OCI-LY3 (cell line): ENCODE data around the gene TGM1.
"Not testable (repeated sequence)": the region's sequence is repeated elsewhere in the genome, so short reads cannot be mapped to it uniquely, and the experiment has no call there.

Experiments used
- H2AFZ ChIP-seq: fragments of 200-600, 300-600 bp; shearing (Covaris generic); 2 replicates; pipeline ENCODE4 v1.6.0; 2014; ENCODE audit warnings: antibody characterized with exemption, low read depth, low read length
- H3K27ac ChIP-seq: fragments of 200-600, 300-600 bp; sonication (generic); 2 replicates; pipeline ENCODE4 v1.5.1; 2014; ENCODE audit warnings: mild to moderate bottlenecking, low read length, moderate library complexity, mixed read lengths
- H3K27me3 ChIP-seq: fragments of 200-600, 300-600 bp; sonication (generic); 2 replicates; pipeline ENCODE4 v1.6.1; 2014; ENCODE audit warnings: low read depth, low read length, mixed read lengths
- H3K36me3 ChIP-seq: fragments of 200-600, 300-600 bp; sonication (generic); replicated peaks from 2 replicates; pipeline ENCODE3; 2014; ENCODE audit warnings: low read depth, low read length, mixed read lengths
- H3K4me1 ChIP-seq: fragments of 300-600, 200-600 bp; sonication (generic); 2 replicates; pipeline ENCODE4 v1.6.1; 2014; ENCODE audit warnings: low read length, mixed read lengths
- H3K4me2 ChIP-seq: fragments of 200-600, 300-600 bp; sonication (generic); 2 replicates; pipeline ENCODE4 v1.6.1; 2014; ENCODE audit warnings: low read length, mixed read lengths
- H3K4me3 ChIP-seq: fragments of 300-600, 200-600 bp; sonication (generic); 2 replicates; pipeline ENCODE4 v1.5.1; 2014; ENCODE audit warnings: antibody characterized with exemption, mild to moderate bottlenecking, low read length, moderate library complexity
- H3K79me2 ChIP-seq: fragments of 300-600, 200-600 bp; shearing (Covaris generic); 2 replicates; pipeline ENCODE4 v1.6.1; 2014; ENCODE audit warnings: mild to moderate bottlenecking, low read length, mixed read lengths
- H3K9ac ChIP-seq: fragments of 300-600, 200-600 bp; shearing (Covaris generic); 2 replicates; pipeline ENCODE4 v1.6.0; 2014; ENCODE audit warnings: mild to moderate bottlenecking, low read length, moderate library complexity
- H3K9me3 ChIP-seq: fragments of 200-600, 300-600 bp; shearing (Covaris generic); 2 replicates; pipeline ENCODE4 v1.6.1; 2014; ENCODE audit warnings: low read length, mixed read lengths; ENCODE audit not compliant: insufficient read depth
- H4K20me1 ChIP-seq: fragments of 200-600, 300-600 bp; sonication (generic); 2 replicates; pipeline ENCODE4 v1.6.1; 2016; ENCODE audit warnings: low read length, mixed read lengths; ENCODE audit not compliant: insufficient read depth
- EZH2phosphoT487 ChIP-seq: fragments of 200-600 bp; shearing (Covaris generic); IDR thresholded peaks from 2 replicates; pipeline ENCODE4 v1.6.1; 2018; ENCODE audit warnings: antibody characterized with exemption, mixed run types, low read depth
- TF ChIP-seq, protein P1 (sequence below): fragments of 200-600, 300-600 bp; sonication (generic); IDR thresholded peaks from 2 replicates; pipeline ENCODE4 v1.5.1; 2014; ENCODE audit warnings: antibody characterized with exemption, low read length, low read depth

TGM1 gene

DNA sequence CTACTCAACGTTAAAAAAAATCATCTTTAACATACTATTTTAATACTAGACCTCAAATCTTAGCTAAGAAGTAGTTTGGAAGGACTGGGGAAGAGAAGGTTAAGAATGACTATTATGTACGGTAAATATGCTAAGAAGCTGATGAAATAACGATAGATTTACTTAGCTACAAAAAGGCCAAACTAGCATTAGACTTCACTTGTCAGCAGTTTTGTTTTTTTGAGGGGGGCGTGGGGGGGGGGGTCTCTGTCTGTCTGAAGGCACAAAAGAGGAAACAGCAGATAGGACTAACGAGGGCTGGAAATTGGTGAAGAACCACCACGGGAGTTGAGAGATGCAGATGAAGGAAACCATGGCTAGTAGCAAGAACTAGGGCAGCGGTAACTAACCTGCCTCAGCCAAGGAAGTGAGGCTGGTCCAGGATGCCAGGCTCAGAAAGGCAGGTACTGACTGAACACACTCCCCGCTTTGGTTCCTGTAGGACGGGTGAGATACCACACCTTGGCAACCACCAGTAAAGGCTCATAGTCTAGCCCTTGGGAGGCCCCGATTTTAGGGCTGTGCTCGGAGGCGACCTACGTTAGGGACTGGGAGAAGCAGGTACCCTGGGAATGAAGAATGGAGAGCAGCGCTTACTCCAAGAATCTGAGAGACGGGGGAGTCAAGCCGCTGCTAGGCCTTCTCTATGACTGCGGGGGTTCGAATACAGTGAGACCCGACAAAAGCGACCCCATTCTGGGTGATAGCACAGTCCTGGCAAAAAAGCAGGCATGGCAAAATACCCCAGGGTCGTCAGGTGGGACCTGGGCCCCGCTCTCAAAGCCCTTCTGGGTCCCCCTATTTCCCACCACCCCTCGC lies 31.5 kb downstream of the TGM1 start:
- peak overlapping the region; percentile 75 for H3K9ac ChIP-seq
- 0 out of 2 replicates have a peak overlapping the region, but pooled peaks have one; percentile 93 for H2AFZ ChIP-seq
- H4K20me1 ChIP-seq = no peaks in the 10 kb centered on the region
- H3K27ac ChIP-seq = peak overlapping the region; percentile 75
- peak overlapping the region; percentile 83 for H3K4me3 ChIP-seq
- TF ChIP-seq, protein P1, sequence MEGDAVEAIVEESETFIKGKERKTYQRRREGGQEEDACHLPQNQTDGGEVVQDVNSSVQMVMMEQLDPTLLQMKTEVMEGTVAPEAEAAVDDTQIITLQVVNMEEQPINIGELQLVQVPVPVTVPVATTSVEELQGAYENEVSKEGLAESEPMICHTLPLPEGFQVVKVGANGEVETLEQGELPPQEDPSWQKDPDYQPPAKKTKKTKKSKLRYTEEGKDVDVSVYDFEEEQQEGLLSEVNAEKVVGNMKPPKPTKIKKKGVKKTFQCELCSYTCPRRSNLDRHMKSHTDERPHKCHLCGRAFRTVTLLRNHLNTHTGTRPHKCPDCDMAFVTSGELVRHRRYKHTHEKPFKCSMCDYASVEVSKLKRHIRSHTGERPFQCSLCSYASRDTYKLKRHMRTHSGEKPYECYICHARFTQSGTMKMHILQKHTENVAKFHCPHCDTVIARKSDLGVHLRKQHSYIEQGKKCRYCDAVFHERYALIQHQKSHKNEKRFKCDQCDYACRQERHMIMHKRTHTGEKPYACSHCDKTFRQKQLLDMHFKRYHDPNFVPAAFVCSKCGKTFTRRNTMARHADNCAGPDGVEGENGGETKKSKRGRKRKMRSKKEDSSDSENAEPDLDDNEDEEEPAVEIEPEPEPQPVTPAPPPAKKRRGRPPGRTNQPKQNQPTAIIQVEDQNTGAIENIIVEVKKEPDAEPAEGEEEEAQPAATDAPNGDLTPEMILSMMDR = no peak
- TF ChIP-seq EZH2phosphoT487 = no peak
- no peaks in the 10 kb centered on the region for H3K9me3 ChIP-seq
- peak overlapping the region; percentile 79 for H3K4me2 ChIP-seq
- peaks cover 13% of the 10 kb centered on the region for H3K4me1 ChIP-seq
- H3K79me2 ChIP-seq = peaks cover 47% of the 10 kb centered on the region
- peaks cover 8% of the 10 kb centered on the region for H3K36me3 ChIP-seq
- no peaks in the 10 kb centered on the region for H3K27me3 ChIP-seq

DNA sequence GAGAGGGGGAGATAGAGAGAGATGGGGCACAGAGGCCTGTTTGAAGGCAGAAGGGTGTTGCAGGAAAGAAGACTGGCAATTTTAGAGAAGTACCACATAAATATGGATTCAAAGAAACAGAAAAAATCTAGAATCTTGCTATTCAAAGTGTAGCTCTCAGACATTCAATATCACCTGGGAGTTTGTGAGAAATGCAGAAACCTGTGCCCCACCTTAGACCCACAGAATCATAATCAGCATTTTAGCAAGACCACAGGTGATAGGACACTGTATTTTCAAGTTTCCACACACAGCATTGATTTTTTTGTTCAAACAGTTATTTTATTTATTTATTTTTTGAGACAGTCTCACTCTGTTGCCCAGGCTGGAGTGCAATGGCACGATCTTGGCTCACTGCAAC lies 34.1 kb downstream of the TGM1 start:
- Histone ChIP-seq H3K27ac (no peak overlapping the region), H3K79me2 (peaks cover 67% of the 10 kb centered on the region), H3K4me1 (peaks cover 13% of the 10 kb centered on the region), H4K20me1 (no peaks in the 10 kb centered on the region), H3K9me3 (no peaks in the 10 kb centered on the region), H2AFZ (no peak overlapping the region), H3K27me3 (no peaks in the 10 kb centered on the region), H3K36me3 (peaks cover 4% of the 10 kb centered on the region), H3K4me3 (no peak overlapping the region), H3K4me2 (no peak overlapping the region), H3K9ac (no peak overlapping the region)
- no peak for TF ChIP-seq EZH2phosphoT487
- TF ChIP-seq, protein P1 = no peak

DNA sequence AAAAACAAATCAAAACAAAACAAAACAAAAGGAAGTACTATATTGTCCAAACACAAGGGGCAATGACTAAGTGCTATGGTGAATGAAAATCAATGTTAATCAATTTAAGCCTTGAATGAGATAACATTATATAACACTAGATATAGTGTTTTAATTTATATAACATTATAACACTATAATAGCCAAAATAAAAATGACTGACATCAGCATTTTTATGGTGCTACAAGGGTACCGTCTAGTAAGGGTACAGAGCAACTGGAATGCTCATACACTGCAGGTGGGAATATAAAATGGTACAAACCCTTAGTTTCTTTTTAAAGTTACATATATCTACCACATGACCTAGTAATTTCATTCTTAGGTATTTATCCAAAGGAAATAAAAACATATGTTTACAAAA lies 36.5 kb downstream of the TGM1 start:
- Histone ChIP-seq H3K36me3 (peaks cover 4% of the 10 kb centered on the region), H3K79me2 (peaks cover 65% of the 10 kb centered on the region), H3K4me3 (no peak overlapping the region), H4K20me1 (no peaks in the 10 kb centered on the region), H3K9me3 (no peaks in the 10 kb centered on the region), H3K4me1 (peaks cover 6% of the 10 kb centered on the region), H3K27me3 (no peaks in the 10 kb centered on the region), H3K27ac (no peak overlapping the region), H3K4me2 (no peak overlapping the region), H3K9ac (no peak overlapping the region), H2AFZ (no peak overlapping the region)
- TF ChIP-seq EZH2phosphoT487 = no peak
- TF ChIP-seq, protein P1 = no peak

DNA sequence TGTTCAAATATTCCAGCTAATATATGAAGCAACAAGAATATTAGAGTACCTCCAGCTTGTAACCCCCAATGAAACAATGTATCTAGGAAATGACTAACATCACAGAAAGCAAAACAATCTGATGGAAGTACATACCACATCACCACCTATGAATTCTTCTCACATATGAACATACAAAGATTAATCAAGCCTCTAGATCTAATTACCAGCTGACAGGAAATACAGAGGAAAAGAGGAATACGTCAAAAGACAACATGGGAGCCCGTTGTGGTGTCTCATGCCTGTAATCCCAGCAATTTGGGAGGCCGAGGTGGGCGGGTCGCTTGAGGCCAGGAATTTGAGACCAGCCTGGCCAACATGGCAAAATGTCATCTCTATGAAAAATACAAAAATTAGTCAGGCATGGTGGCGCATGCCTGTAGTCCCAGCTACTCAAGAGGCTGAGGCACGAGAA lies 38.3 kb downstream of the TGM1 start:
- H3K4me1 ChIP-seq = no peaks in the 10 kb centered on the region
- H4K20me1 ChIP-seq = no peaks in the 10 kb centered on the region
- H3K9me3 ChIP-seq = no peaks in the 10 kb centered on the region
- no peak overlapping the region for H3K9ac ChIP-seq
- no peak overlapping the region for H3K27ac ChIP-seq
- H3K79me2 ChIP-seq = peaks cover 62% of the 10 kb centered on the region
- H2AFZ ChIP-seq = no peak overlapping the region
- H3K4me2 ChIP-seq = no peak overlapping the region
- H3K36me3 ChIP-seq = peaks cover 4% of the 10 kb centered on the region
- no peak for TF ChIP-seq EZH2phosphoT487
- TF ChIP-seq, protein P1 = no peak
- H3K27me3 ChIP-seq = no peaks in the 10 kb centered on the region
- H3K4me3 ChIP-seq = no peak overlapping the region

DNA sequence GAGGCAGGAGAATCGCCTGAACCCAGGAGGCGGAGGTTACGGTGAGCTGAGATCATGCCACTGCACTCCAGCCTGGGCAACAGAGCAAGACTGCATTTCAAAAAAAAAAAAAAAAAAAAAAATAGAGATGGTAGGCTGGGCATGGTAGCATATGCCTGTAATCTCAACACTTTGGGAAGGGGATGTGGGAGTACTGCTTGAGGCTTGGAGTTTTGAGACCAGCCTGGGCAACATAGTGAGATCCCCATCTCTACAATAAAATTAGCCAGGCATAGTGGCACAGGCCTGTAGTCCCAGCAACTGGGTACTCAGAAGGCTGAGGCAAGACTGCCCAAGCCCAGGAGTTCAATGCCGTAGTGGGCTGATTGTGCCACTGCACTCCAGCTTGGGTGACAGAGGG lies 40.0 kb downstream of the TGM1 start:
- not testable (repeated sequence) for H4K20me1 ChIP-seq

More for the DNA sequence above, 40.0 kb downstream of the TGM1 start:
- not testable (repeated sequence) for H3K9me3 ChIP-seq, H2AFZ ChIP-seq, H3K4me3 ChIP-seq, H3K4me1 ChIP-seq, H3K4me2 ChIP-seq, H3K27me3 ChIP-seq, H3K36me3 ChIP-seq, H3K9ac ChIP-seq, H3K27ac ChIP-seq
- peaks cover 56% of the 10 kb centered on the region for H3K79me2 ChIP-seq
